Liver (tissue), 9 donors: ENCODE data around the gene TMEM200B. TPM values are rescaled to one million over a fixed set of nuclear protein-coding genes. Genes with fewer than 3 reads are reported as not detected.
"Not testable (repeated sequence)": the region's sequence is repeated elsewhere in the genome, so short reads cannot be mapped to it uniquely, and the experiment has no call there.

Experiments used
- DNase-seq: peaks from one replicate; pipeline ENCODE4 v3.0.0-alpha.2; 2017; ENCODE audit warnings: low spot score
- H3K27ac ChIP-seq, 2 donors: one replicate each; pipeline ENCODE4 v1.7.0; 2013; ENCODE audit warnings: inconsistent platforms in 2 of 2, low read length in 2 of 2, control low read depth in 1 of 2, low read depth in 1 of 2, mild to moderate bottlenecking in 1 of 2
- H3K27me3 ChIP-seq, 4 donors: one replicate each; pipeline versions ENCODE4 v1.6.1 to v1.7.0; 2013; ENCODE audit warnings: low read length in 3 of 4, inconsistent platforms in 1 of 4, mild to moderate bottlenecking in 1 of 4, moderate library complexity in 1 of 4; ENCODE audit not compliant: control insufficient read depth in 4 of 4, insufficient read depth in 4 of 4
- H3K36me3 ChIP-seq, 4 donors: one replicate each; pipeline versions ENCODE4 v1.6.1 to v1.7.0; 2013; ENCODE audit warnings: low read length in 3 of 4, mild to moderate bottlenecking in 3 of 4, low read depth in 1 of 4, moderate library complexity in 1 of 4; ENCODE audit not compliant: control insufficient read depth in 4 of 4, insufficient read depth in 3 of 4
- H3K4me1 ChIP-seq, 4 donors: one replicate each; pipeline versions ENCODE4 v1.6.1 to v1.7.0; 2013; ENCODE audit warnings: low read length in 3 of 4, mild to moderate bottlenecking in 3 of 4, moderate library complexity in 1 of 4; ENCODE audit not compliant: control insufficient read depth in 4 of 4, insufficient read depth in 4 of 4
- H3K4me3 ChIP-seq, 3 donors: one replicate each; pipeline versions ENCODE4 v1.6.1 to v1.7.0; 2013; ENCODE audit warnings: low read length in 3 of 3, control low read depth in 1 of 3, low read depth in 1 of 3, mild to moderate bottlenecking in 1 of 3
- H3K9ac ChIP-seq, 2 donors: one replicate each; pipeline ENCODE4 v1.7.0; 2013; ENCODE audit warnings: low read length in 2 of 2, mild to moderate bottlenecking in 2 of 2, moderate library complexity in 2 of 2, control low read depth in 1 of 2, low read depth in 1 of 2
- H3K9me3 ChIP-seq, 4 donors: one replicate each; pipeline versions ENCODE4 v1.6.1 to v1.7.0; 2013; ENCODE audit warnings: low read length in 3 of 4; ENCODE audit not compliant: control insufficient read depth in 4 of 4
- EGR1 ChIP-seq, 2 donors: IDR thresholded peaks; 2 replicates each; pipeline ENCODE4 v1.6.1; 2016 to 2018; ENCODE audit warnings: antibody characterized with exemption in 2 of 2, low read depth in 2 of 2
- FOXA1 ChIP-seq: IDR thresholded peaks from 2 replicates; pipeline ENCODE4 v1.6.1; 2016; ENCODE audit warnings: antibody characterized with exemption
- FOXA2 ChIP-seq: IDR thresholded peaks from 2 replicates; pipeline ENCODE4 v1.6.1; 2016; ENCODE audit warnings: antibody characterized with exemption
- GABPA ChIP-seq, 2 donors: IDR thresholded peaks in 1 of 2; conservative IDR thresholded peaks in 1 of 2; 2 replicates each; pipeline ENCODE4 v1.6.1; 2016; ENCODE audit warnings: antibody characterized with exemption in 2 of 2, mild to moderate bottlenecking in 1 of 2, moderate library complexity in 1 of 2
- RAD21 ChIP-seq, 2 donors: IDR thresholded peaks; 2 replicates each; pipeline ENCODE4 v1.6.1; 2016; ENCODE audit warnings: antibody characterized with exemption in 2 of 2, mild to moderate bottlenecking in 2 of 2
- RXRA ChIP-seq, 2 donors: IDR thresholded peaks; 2 replicates each; pipeline ENCODE4 v1.6.1; 2017 to 2018; ENCODE audit warnings: antibody characterized with exemption in 2 of 2, mild to moderate bottlenecking in 1 of 2
- SP1 ChIP-seq: IDR thresholded peaks from 2 replicates; pipeline ENCODE4 v1.6.1; 2018; ENCODE audit warnings: antibody characterized with exemption, mild to moderate bottlenecking
- TAF1 ChIP-seq: conservative IDR thresholded peaks from 2 replicates; pipeline ENCODE4 v1.6.1; 2016; ENCODE audit warnings: antibody characterized with exemption, mild to moderate bottlenecking
- YY1 ChIP-seq: IDR thresholded peaks from 2 replicates; pipeline ENCODE4 v1.6.1; 2016; ENCODE audit warnings: antibody characterized with exemption, mild to moderate bottlenecking
- WGBS: extraction: QIAGEN DNeasy Blood & Tissue Kit; methylation state at CpG from one replicate; pipeline ENCODE4 v1.1.7; 2013; 5-methylcytosine and 5-hydroxymethylcytosine counted together
- polyA plus RNA-seq, 2 donors: library from polyadenylated mRNA; stranded (reverse) in 1 of 2; unstranded in 1 of 2; fragments of 200-250 nt in 1 of 2; fragments of >200 nt in 1 of 2; fragmentation: Nextera tagmentation in 1 of 2; extraction: Ambion mirVana in 1 of 2; gene quantifications; one replicate each; pipeline versions ENCODE4 v1.2.1 to v1.2.3, GENCODE V29; 2013 to 2015
- total RNA-seq, 2 donors: library from RNA; depleted of rRNA; stranded (reverse); fragments of >200 nt; gene quantifications; one replicate each; pipeline ENCODE4 v1.2.3, GENCODE V29; 2014
- TF ChIP-seq, protein P1 (sequence below): IDR thresholded peaks from 2 replicates; pipeline ENCODE4 v1.6.1; 2016; ENCODE audit warnings: antibody characterized with exemption
- TF ChIP-seq, protein P2 (sequence below): IDR thresholded peaks from 2 replicates; pipeline ENCODE4 v1.6.1; 2016; ENCODE audit warnings: antibody characterized with exemption
- TF ChIP-seq, protein P3 (sequence below): fragments of 150-350 bp; IDR thresholded peaks from 2 replicates; pipeline ENCODE4 v1.5.1; 2017; ENCODE audit warnings: improper control_type of control experiment, low read depth, low read length; ENCODE audit not compliant: missing input control
- donor health status: healthy.
- donor health status: healthy.
- donor health status: healthy.
- donor health status: healthy.
- donor health status: healthy.

TMEM200B gene
- total and polyA plus RNA-seq, 4 donors = 0.84 to 4.5 (median 1.5) TPM

DNA sequence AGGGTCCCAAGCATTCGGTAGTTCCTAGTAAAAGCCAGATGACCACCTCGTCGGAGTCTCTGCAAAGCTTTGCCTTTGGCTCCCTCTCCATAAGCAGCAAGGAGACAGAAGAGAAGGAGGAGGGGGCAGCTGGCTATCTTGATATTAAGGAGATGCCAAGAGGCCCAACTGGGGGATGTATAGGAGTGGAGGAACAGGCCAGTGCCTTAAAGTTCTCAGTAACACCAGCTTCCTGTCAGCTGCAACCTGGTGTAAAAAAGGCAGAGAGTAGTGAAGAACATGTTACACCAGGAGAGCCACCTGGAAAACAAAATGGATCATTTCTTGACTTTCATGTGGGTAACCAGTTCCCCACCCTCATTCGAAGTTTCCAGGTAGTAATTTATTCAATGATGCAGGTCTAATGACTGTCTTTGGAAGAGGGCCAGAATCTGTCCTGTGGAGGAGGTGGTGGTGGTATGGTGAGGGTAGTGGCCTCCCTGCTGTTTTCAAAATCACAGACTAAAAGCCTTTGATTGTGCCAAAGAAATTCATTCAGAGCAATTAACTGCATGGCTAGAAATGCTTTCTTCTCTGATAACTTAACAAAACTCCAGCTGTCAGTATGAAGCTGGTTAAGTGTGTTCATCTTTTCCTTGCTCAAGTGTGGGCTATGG is 27.3 kb downstream of the TMEM200B start:
- DNase-seq = no peak
- TF ChIP-seq, protein P1, sequence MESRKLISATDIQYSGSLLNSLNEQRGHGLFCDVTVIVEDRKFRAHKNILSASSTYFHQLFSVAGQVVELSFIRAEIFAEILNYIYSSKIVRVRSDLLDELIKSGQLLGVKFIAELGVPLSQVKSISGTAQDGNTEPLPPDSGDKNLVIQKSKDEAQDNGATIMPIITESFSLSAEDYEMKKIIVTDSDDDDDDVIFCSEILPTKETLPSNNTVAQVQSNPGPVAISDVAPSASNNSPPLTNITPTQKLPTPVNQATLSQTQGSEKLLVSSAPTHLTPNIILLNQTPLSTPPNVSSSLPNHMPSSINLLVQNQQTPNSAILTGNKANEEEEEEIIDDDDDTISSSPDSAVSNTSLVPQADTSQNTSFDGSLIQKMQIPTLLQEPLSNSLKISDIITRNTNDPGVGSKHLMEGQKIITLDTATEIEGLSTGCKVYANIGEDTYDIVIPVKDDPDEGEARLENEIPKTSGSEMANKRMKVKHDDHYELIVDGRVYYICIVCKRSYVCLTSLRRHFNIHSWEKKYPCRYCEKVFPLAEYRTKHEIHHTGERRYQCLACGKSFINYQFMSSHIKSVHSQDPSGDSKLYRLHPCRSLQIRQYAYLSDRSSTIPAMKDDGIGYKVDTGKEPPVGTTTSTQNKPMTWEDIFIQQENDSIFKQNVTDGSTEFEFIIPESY = no peak
- TF ChIP-seq RAD21 (IDR thresholded peaks at IDR 0.05) = no peak
- TF ChIP-seq RXRA (IDR thresholded peaks at IDR 0.05) = no peak
- TF ChIP-seq FOXA1 = no peak
- TF ChIP-seq EGR1 (IDR thresholded peaks at IDR 0.05; ENCODE audit: low read depth in 2 of 2) = no peak
- no peak for TF ChIP-seq GABPA (IDR thresholded peaks at IDR 0.05 in 1 of 2, conservative IDR thresholded peaks at IDR 0.05 in 1 of 2)
- no peak for TF ChIP-seq SP1
- TF ChIP-seq FOXA2 = no peak
- TF ChIP-seq, protein P2, sequence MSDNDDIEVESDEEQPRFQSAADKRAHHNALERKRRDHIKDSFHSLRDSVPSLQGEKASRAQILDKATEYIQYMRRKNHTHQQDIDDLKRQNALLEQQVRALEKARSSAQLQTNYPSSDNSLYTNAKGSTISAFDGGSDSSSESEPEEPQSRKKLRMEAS = no peak

DNA sequence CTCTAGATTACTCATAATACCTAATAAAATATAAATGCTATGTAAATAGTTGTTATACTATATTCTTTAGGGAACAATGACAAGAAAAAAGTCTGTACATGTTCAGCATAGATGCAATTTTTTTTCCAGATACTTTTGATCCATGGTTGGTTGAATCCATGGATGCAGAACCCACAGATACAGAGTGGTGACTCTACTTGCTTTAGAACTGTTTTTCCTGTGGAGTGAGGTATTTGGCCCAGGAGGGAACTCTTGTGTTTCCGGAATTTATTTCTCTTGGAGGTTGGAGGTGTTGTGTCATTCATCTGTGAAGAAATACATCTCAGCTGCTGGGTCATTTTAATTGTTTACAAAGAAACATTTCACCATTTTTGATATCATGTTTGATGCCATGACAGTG is 28.7 kb downstream of the TMEM200B start:
- TF ChIP-seq, protein P3, sequence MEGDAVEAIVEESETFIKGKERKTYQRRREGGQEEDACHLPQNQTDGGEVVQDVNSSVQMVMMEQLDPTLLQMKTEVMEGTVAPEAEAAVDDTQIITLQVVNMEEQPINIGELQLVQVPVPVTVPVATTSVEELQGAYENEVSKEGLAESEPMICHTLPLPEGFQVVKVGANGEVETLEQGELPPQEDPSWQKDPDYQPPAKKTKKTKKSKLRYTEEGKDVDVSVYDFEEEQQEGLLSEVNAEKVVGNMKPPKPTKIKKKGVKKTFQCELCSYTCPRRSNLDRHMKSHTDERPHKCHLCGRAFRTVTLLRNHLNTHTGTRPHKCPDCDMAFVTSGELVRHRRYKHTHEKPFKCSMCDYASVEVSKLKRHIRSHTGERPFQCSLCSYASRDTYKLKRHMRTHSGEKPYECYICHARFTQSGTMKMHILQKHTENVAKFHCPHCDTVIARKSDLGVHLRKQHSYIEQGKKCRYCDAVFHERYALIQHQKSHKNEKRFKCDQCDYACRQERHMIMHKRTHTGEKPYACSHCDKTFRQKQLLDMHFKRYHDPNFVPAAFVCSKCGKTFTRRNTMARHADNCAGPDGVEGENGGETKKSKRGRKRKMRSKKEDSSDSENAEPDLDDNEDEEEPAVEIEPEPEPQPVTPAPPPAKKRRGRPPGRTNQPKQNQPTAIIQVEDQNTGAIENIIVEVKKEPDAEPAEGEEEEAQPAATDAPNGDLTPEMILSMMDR = no peak
- H3K27ac ChIP-seq = no peak overlapping the region
- H3K4me1 ChIP-seq = peaks cover 0 to 2% (median 0%) of the 10 kb centered on the region in 4 donors
- 95% methylated on average over 1 of the region's 1 CpG for WGBS
- H3K4me3 ChIP-seq = no peak overlapping the region
- no peak overlapping the region for H3K9ac ChIP-seq
- H3K27me3 ChIP-seq = no peaks in the 10 kb centered on the region
- peaks cover 1 to 9% (median 6%) of the 10 kb centered on the region in 4 donors for H3K36me3 ChIP-seq
- DNase-seq = no peak
- H3K9me3 ChIP-seq = no peaks in the 10 kb centered on the region

More for the DNA sequence above, 27.3 kb downstream of the TMEM200B start:
- no peaks in the 10 kb centered on the region for H3K27me3 ChIP-seq
- H3K9me3 ChIP-seq = no peaks in the 10 kb centered on the region
- no peak overlapping the region for H3K4me3 ChIP-seq
- no peak overlapping the region for H3K9ac ChIP-seq
- no peak overlapping the region for H3K27ac ChIP-seq
- WGBS = 83% methylated on average over 4 of the region's 4 CpGs
- H3K4me1 ChIP-seq = no peaks in the 10 kb centered on the region
- peaks cover 1 to 9% (median 7%) of the 10 kb centered on the region in 4 donors for H3K36me3 ChIP-seq

DNA sequence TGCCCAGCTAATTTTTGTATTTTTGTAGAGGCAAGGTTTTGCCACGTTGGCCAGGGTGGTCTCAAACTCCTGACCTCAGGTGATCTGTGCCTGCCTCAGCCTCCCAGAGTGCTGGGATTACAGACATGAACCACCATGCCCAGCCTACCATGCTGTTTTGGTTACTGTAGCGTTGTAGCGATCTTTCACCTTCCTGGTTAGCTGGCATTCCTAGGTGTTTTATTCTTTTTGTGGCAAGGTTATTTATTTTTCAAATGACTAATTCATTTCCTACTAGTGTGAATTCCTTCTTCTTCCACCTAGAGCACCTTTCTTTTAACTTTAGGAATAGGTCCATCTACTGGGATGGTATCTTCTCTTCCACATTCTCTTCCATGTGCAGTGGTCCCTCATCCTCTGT is 29.3 kb downstream of the TMEM200B start:
- peaks cover 1 to 6% (median 3%) of the 10 kb centered on the region in 4 donors for H3K36me3 ChIP-seq
- H3K4me3 ChIP-seq = no peak overlapping the region
- WGBS = 98% methylated on average over 3 of the region's 3 CpGs
- DNase-seq = no peak
- no peaks in the 10 kb centered on the region for H3K9me3 ChIP-seq
- H3K27ac ChIP-seq = no peak overlapping the region
- H3K27me3 ChIP-seq = no peaks in the 10 kb centered on the region
- H3K4me1 ChIP-seq = peaks cover 0 to 2% (median 0%) of the 10 kb centered on the region in 4 donors
- no peak overlapping the region for H3K9ac ChIP-seq
- TF ChIP-seq, protein P1 = no peak
- TF ChIP-seq FOXA1 = no peak
- TF ChIP-seq RAD21 (IDR thresholded peaks at IDR 0.05) = no peak
- no peak for TF ChIP-seq YY1
- TF ChIP-seq, protein P3 = no peak
- TF ChIP-seq EGR1 (IDR thresholded peaks at IDR 0.05; ENCODE audit: low read depth in 2 of 2) = no peak
- no peak for TF ChIP-seq TAF1

DNA sequence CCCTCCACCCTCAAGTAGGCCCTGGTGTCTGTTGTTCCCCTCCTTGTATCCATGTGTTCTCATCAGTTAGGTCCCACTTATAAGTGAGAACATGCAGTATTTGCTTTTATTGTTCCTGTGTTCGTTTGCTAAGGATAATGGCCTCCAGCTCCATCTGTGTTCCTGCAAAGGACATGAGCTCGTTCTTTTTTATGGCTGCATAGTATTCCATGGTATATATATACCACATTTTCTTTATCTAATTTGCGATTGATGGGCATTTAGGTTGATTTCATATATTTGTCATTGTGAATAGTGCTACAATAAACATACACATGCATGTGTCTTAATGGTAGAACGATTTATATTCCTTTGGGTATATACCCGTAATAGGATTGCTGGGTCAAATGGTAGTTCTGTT is 31.0 kb downstream of the TMEM200B start:
- H3K27me3 ChIP-seq, H3K9ac ChIP-seq, H3K27ac ChIP-seq, DNase-seq, H3K36me3 ChIP-seq, H3K4me1 ChIP-seq, H3K9me3 ChIP-seq, H3K4me3 ChIP-seq: not testable (repeated sequence)
- WGBS = 98% methylated on average over 5 of the region's 5 CpGs
